Measurements from ENCODE around the gene NKPD1. TPM values are rescaled to one million over a fixed set of nuclear protein-coding genes. Genes with fewer than 3 reads are reported as not detected.

The NKPD1 gene, protein sequence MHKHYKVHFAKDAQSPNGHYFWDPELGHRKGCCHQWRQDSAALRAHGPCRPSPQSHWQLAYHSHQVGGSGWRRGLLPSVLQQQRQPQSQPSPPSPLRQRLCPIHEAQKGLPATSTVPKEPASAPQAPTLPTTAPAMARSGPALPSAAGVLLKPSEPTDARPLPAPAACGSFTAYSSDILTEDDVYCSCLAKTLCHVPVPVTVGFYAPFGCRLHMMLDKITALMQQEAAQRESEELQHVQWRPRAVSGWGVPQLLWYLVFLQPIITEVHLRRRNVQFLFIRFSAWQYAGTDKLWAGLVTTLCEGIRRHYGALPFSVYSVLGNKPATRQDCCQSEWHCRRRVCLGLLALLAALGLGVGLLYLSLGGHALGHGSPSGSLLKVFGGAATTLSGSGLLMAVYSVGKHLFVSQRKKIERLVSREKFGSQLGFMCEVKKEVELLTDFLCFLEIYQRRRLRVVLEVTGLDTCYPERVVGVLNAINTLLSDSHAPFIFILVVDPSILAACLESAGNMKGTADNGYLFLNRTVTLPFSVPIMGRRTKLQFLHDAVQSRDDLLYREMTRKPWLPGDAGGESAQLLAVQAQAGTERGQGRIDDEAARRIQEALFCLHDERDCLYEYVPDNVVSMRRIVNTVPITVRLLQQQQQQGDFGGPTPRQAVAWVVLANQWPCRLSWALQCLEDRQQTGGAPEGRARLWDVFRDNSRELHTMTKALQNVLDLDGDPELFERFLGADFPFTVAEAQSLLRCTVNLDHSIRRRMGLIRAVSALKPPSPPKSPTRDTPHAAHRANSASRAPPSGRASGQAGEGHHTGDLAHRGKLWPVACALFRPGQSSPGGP
- 0.25 and 0.36 TPM in 2 replicates for total RNA-seq (ENCODE audit: low replicate concordance)

DNA sequence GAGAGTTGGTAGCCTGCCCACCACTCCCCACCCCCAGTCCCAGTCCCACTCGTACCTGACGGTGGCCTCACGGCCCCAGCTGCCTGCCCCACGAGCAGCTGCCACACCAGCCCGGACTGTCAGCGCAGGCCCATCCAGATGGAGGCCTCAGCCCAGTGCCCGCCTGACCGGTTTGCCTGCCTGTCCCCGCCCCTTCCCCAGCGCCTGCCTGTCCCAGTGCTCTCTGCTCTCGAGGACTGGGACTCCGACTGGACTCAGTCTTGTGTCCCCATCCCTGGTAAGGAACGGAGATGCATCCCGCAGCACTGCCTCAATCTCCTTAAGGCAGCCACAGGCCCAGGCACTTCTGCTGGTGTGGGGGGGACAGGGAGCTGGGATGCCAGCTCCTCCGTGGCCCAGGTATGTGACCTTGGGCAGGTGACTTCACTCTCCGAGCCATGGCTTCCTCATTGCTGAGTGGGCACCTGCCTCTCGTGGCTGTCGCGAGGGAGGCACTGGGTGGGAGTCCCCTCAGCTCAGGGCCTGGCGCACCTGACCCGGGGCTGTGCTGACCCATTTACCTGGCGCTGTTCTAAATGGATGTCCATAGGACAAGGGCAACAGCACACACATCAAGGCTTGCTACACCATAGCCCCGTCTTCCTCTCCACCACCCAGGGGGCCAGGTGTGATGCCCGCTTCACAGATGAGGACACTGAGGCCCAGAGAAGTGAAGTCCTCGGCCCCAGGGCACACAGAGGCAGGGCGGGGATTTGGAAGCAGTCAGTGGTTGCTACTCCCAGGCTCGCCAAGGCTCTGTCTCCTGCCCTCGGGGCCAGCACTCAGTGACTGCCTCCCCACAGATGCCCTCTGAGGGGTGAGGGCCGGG, at the start of gene NKPD1:
NKPD1 (minus strand) TSS at position 113 of the 868 bp plus-strand sequence. CDS start 832 bp downstream, outside the sequence.
- TF ChIP-seq, protein P1, sequence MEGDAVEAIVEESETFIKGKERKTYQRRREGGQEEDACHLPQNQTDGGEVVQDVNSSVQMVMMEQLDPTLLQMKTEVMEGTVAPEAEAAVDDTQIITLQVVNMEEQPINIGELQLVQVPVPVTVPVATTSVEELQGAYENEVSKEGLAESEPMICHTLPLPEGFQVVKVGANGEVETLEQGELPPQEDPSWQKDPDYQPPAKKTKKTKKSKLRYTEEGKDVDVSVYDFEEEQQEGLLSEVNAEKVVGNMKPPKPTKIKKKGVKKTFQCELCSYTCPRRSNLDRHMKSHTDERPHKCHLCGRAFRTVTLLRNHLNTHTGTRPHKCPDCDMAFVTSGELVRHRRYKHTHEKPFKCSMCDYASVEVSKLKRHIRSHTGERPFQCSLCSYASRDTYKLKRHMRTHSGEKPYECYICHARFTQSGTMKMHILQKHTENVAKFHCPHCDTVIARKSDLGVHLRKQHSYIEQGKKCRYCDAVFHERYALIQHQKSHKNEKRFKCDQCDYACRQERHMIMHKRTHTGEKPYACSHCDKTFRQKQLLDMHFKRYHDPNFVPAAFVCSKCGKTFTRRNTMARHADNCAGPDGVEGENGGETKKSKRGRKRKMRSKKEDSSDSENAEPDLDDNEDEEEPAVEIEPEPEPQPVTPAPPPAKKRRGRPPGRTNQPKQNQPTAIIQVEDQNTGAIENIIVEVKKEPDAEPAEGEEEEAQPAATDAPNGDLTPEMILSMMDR (IDR thresholded peaks at IDR 0.05; ENCODE audit: insufficient read depth, low read length), result no peak
- no peak within 1 kb of the TSS for H3K4me3 ChIP-seq (ENCODE audit: low read depth, low read length)
- DNase-seq (ENCODE audit: low read depth), result no peak

DNA sequence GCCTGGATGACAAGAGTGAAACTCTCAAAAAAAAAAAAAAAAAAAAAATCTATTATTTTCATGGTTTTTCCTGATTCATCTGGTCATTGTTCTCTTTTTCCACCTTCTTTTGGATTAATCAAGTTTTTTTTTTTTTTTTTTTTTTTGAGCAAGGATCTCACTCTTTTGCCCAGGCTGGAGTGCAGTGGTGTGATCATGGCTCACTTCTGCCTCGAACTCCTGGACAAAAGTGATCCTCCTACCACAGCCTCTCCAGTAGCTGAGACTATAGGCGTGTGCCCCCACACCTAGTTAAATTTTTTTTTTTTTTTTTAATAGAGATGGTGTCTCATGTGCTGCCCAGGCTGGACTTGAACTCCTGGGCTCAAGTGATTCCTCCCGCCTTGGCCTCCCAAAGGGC, 45.5 kb upstream of the NKPD1 start:
- no peak for DNase-seq (ENCODE audit: low read depth)
- no peak overlapping the region for H3K4me3 ChIP-seq (ENCODE audit: low read depth, low read length)
- TF ChIP-seq, protein P1 (IDR thresholded peaks at IDR 0.05; ENCODE audit: insufficient read depth, low read length), result no peak

DNA sequence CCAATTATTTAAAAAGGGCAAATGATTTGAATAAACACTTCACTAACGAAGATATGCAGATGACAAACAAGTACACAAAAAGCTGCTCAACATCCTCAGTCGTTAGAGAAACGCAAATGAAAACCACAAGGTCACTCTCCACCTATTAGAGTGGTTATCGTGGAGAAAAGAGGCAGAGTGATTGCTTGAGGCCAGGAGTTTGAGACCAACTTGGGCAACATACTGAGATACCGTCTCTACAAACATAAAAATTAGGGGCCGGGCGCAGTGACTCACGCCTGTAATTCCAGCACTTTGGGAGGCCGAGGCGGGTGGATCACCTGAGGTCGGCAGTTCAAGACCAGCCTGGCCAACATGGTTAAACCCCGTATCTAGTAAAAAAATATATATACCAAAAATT, 45.0 kb upstream of the NKPD1 start:
- H3K4me3 ChIP-seq (ENCODE audit: low read depth, low read length), result no peak overlapping the region
- no peak for DNase-seq (ENCODE audit: low read depth)
- TF ChIP-seq, protein P1 (IDR thresholded peaks at IDR 0.05; ENCODE audit: insufficient read depth, low read length), result no peak

DNA sequence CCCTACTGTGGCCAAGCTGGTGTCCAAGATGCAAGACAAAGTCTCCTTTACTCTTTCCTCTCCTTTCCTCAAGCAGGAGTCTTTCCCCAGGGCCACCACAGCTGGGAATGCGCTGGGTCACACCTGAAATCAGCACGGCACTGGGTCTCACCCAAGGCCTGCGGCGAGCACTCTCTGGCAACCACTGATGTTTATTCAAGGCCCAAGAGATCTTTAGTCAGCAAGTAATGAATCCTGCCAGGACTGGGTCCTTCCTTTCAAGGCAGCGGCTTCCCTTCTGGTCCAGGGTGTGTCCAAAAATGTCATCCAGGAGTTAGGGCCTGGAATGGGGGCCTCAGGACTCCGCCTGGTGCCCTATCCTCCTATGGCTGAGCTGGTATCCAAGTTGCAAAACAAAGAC, 41.9 kb upstream of the NKPD1 start:
- TF ChIP-seq, protein P1 (IDR thresholded peaks at IDR 0.05; ENCODE audit: insufficient read depth, low read length), result no peak
- DNase-seq (ENCODE audit: low read depth), result no peak
- H3K4me3 ChIP-seq (ENCODE audit: low read depth, low read length), result no peak overlapping the region

DNA sequence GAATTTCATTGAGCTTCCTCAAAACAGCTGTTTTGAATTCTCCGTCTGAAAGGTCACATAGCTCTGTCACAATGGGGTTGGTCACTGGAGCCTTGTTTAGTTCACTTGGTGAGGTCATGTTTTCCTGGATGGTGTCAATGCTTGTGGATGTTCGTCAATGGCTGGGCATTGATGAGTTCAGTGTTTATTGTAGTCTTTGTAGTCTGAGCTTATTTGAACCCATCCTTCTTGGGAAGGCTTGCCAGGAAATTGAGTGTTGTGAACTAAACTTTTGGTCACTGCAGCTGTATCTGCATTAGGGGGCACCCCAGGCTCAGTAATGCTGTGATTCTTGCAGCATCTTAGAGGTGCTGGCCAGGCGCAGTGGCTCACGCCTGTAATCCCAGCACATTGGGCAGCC, 39.8 kb upstream of the NKPD1 start:
- H3K4me3 ChIP-seq (ENCODE audit: low read depth, low read length), result no peak overlapping the region
- DNase-seq (ENCODE audit: low read depth), result peak; percentile 67
- TF ChIP-seq, protein P1 (IDR thresholded peaks at IDR 0.05; ENCODE audit: insufficient read depth, low read length), result peak; percentile 46

DNA sequence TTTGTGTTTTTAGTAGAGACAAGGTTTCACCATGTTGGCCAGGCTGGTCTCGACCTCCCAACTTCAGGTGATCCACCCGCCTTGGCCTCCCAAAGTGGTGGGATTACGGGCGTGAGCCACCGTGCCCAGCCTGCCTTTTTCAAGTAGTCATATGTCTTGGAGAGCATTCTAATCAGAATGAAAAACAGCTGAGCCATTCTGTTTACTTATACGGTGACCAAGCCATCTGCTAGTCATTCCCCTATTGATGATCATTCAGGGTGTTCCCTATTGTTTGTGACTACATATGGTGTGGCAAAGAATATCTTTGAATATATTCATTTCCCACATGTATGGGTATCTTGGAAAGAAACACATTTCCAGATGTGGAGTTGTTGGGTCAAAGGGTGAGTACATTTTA, 35.0 kb upstream of the NKPD1 start:
- no peak for DNase-seq (ENCODE audit: low read depth)
- TF ChIP-seq, protein P1 (IDR thresholded peaks at IDR 0.05; ENCODE audit: insufficient read depth, low read length), result no peak
- no peak overlapping the region for H3K4me3 ChIP-seq (ENCODE audit: low read depth, low read length)
